Measurements from ENCODE around the gene MEN1. TPM values are rescaled to one million over a fixed set of nuclear protein-coding genes. Genes with fewer than 3 reads are reported as not detected.

MEN1 gene
- polyA plus RNA-seq, 1 donor (not counting 4 experiments of a cell fraction or from before 2014, with no cell fraction given), result 14.2 TPM

- DNase-seq (ENCODE audit: low read depth, low spot score), result no peak
- Histone ChIP-seq H3K27ac (ENCODE audit: control insufficient read depth, insufficient read depth, low read length) (no peak overlapping the region), H3K4me3 (ENCODE audit: control insufficient read depth in 2 of 3, extremely low read depth in 1 of 3, insufficient read depth in 2 of 3, low read depth in 1 of 3, low read length in 3 of 3) (no peak overlapping the region), H3K4me1 (ENCODE audit: control insufficient read depth, extremely low read depth, insufficient read depth, low read length) (peaks cover 24% of the 10 kb centered on the region), H2AFZ (ENCODE audit: control insufficient read depth, low read length) (no peak overlapping the region), H3K9ac (ENCODE audit: control insufficient read depth, extremely low read depth, insufficient read depth, low read length) (no peak overlapping the region), H3K27me3 (ENCODE audit: control insufficient read depth, extremely low read depth, insufficient read depth, low read length) (no peaks in the 10 kb centered on the region), H3K4me2 (ENCODE audit: control insufficient read depth, extremely low read depth, insufficient read depth, low read depth, low read length) (no peak overlapping the region), H3K36me3 (ENCODE audit: control insufficient read depth in 2 of 2, extremely low read depth in 1 of 2, insufficient read depth in 2 of 2, low read length in 2 of 2) (peaks cover 63 to 89% of the 10 kb centered on the region in 2 experiments), H4K20me1 (ENCODE audit: control insufficient read depth, extremely low read depth, insufficient read depth, low read length) (peaks cover 33% of the 10 kb centered on the region), H3K79me2 (ENCODE audit: control insufficient read depth, insufficient read depth, low read length) (peaks cover 44% of the 10 kb centered on the region), H3K9me3 (ENCODE audit: control insufficient read depth, low read depth, low read length) (no peaks in the 10 kb centered on the region), H3K9me1 (ENCODE audit: control insufficient read depth, extremely low read depth, insufficient read depth, low read length) (peaks cover 3% of the 10 kb centered on the region)
- dilution Hi-C loops (cut with MboI; ENCODE audit: extremely low pct_ligation_motif_present, low sequenced_read_pairs), result no loop called here
- no peak for TF ChIP-seq EZH2 (IDR thresholded peaks at IDR 0.05; ENCODE audit: low read length)
- TF ChIP-seq, protein P1, sequence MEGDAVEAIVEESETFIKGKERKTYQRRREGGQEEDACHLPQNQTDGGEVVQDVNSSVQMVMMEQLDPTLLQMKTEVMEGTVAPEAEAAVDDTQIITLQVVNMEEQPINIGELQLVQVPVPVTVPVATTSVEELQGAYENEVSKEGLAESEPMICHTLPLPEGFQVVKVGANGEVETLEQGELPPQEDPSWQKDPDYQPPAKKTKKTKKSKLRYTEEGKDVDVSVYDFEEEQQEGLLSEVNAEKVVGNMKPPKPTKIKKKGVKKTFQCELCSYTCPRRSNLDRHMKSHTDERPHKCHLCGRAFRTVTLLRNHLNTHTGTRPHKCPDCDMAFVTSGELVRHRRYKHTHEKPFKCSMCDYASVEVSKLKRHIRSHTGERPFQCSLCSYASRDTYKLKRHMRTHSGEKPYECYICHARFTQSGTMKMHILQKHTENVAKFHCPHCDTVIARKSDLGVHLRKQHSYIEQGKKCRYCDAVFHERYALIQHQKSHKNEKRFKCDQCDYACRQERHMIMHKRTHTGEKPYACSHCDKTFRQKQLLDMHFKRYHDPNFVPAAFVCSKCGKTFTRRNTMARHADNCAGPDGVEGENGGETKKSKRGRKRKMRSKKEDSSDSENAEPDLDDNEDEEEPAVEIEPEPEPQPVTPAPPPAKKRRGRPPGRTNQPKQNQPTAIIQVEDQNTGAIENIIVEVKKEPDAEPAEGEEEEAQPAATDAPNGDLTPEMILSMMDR (optimal IDR thresholded peaks at IDR 0.05 in 1 of 3, IDR thresholded peaks at IDR 0.05 in 1 of 3, conservative IDR thresholded peaks at IDR 0.05 in 1 of 3; ENCODE audit: extremely low read depth in 1 of 3, insufficient read depth in 2 of 3, low read length in 3 of 3), result no peak
- no peak for FAIRE-seq
These were observed 43.5 kb downstream of the MEN1 start for GRCh38 chr11:64766881-64767280.

GRCh38 chr11:64765851-64766665, 44.3 kb downstream of the MEN1 start:
- H3K9me1 ChIP-seq (ENCODE audit: control insufficient read depth, extremely low read depth, insufficient read depth, low read length), result peaks cover 3% of the 10 kb centered on the region
- peaks cover 31% of the 10 kb centered on the region for H4K20me1 ChIP-seq (ENCODE audit: control insufficient read depth, extremely low read depth, insufficient read depth, low read length)
- H3K27ac ChIP-seq (ENCODE audit: control insufficient read depth, insufficient read depth, low read length), result no peak overlapping the region
- no peak overlapping the region for H3K9ac ChIP-seq (ENCODE audit: control insufficient read depth, extremely low read depth, insufficient read depth, low read length)
- no peak overlapping the region for H3K4me2 ChIP-seq (ENCODE audit: control insufficient read depth, extremely low read depth, insufficient read depth, low read depth, low read length)
- TF ChIP-seq, protein P1 (optimal IDR thresholded peaks at IDR 0.05 in 1 of 3, IDR thresholded peaks at IDR 0.05 in 1 of 3, conservative IDR thresholded peaks at IDR 0.05 in 1 of 3; ENCODE audit: extremely low read depth in 1 of 3, insufficient read depth in 2 of 3, low read length in 3 of 3), result no peak
- no peak for TF ChIP-seq EZH2 (IDR thresholded peaks at IDR 0.05; ENCODE audit: low read length)
- peaks cover 36% of the 10 kb centered on the region for H3K79me2 ChIP-seq (ENCODE audit: control insufficient read depth, insufficient read depth, low read length)
- H3K4me1 ChIP-seq (ENCODE audit: control insufficient read depth, extremely low read depth, insufficient read depth, low read length), result peaks cover 24% of the 10 kb centered on the region
- dilution Hi-C loops (cut with MboI; ENCODE audit: extremely low pct_ligation_motif_present, low sequenced_read_pairs), result no loop called here
- H3K4me3 ChIP-seq (ENCODE audit: control insufficient read depth in 2 of 3, extremely low read depth in 1 of 3, insufficient read depth in 2 of 3, low read depth in 1 of 3, low read length in 3 of 3), result no peak overlapping the region
- no peaks in the 10 kb centered on the region for H3K9me3 ChIP-seq (ENCODE audit: control insufficient read depth, low read depth, low read length)
- peaks cover 58 to 82% of the 10 kb centered on the region in 2 experiments for H3K36me3 ChIP-seq (ENCODE audit: control insufficient read depth in 2 of 2, extremely low read depth in 1 of 2, insufficient read depth in 2 of 2, low read length in 2 of 2)
- DNase-seq (ENCODE audit: low read depth, low spot score) (no peak), FAIRE-seq (no peak)
- H2AFZ ChIP-seq (ENCODE audit: control insufficient read depth, low read length), result no peak overlapping the region
- H3K27me3 ChIP-seq (ENCODE audit: control insufficient read depth, extremely low read depth, insufficient read depth, low read length), result no peaks in the 10 kb centered on the region

Measured in keratinocyte (primary cell).